ENCODE data around the gene C4orf50.

DNA sequence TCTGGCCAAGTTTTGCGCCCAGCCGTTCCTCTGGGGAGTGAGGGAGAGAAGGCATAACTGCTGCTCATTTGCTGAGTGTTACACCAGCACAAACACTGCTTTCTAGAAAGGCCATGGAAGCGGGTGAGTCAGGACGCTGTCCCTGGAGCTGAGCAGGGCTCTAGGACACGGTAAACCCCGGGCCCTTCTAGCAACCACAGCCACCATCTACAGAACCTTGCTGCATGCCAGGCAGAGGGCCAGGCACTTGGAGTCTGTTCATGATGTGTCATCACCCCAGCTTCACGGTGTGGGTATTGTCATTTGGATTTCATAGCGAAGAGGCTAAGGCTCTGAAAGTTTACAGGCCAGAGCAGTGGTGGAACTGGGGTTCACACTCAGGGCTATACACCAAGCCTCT, 31.8 kb upstream of the C4orf50 start:
- TF ChIP-seq, protein P1, sequence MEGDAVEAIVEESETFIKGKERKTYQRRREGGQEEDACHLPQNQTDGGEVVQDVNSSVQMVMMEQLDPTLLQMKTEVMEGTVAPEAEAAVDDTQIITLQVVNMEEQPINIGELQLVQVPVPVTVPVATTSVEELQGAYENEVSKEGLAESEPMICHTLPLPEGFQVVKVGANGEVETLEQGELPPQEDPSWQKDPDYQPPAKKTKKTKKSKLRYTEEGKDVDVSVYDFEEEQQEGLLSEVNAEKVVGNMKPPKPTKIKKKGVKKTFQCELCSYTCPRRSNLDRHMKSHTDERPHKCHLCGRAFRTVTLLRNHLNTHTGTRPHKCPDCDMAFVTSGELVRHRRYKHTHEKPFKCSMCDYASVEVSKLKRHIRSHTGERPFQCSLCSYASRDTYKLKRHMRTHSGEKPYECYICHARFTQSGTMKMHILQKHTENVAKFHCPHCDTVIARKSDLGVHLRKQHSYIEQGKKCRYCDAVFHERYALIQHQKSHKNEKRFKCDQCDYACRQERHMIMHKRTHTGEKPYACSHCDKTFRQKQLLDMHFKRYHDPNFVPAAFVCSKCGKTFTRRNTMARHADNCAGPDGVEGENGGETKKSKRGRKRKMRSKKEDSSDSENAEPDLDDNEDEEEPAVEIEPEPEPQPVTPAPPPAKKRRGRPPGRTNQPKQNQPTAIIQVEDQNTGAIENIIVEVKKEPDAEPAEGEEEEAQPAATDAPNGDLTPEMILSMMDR (conservative IDR thresholded peaks at IDR 0.05; ENCODE audit: low read length): no peak
- TF ChIP-seq EZH2phosphoT487 (IDR thresholded peaks at IDR 0.05; ENCODE audit: borderline replicate concordance): no peak

All from Loucy (cell line).